Subcutaneous abdominal adipose tissue (tissue), 5 donors: ENCODE measurements around the gene KLHL33.

Experiments used
- H3K27ac ChIP-seq: one replicate; pipeline ENCODE4 v1.7.0; 2013; ENCODE audit warnings: low read depth, mild to moderate bottlenecking, inconsistent platforms, low read length, moderate library complexity
- H3K27me3 ChIP-seq, 5 donors: one replicate each; pipeline ENCODE4 v1.7.0; 2013; ENCODE audit warnings: low read length in 5 of 5, inconsistent platforms in 1 of 5; ENCODE audit not compliant: control insufficient read depth in 5 of 5, insufficient read depth in 4 of 5
- H3K36me3 ChIP-seq, 5 donors: one replicate each; pipeline ENCODE4 v1.7.0; 2013; ENCODE audit warnings: low read length in 5 of 5; ENCODE audit not compliant: control insufficient read depth in 5 of 5, insufficient read depth in 5 of 5
- H3K4me1 ChIP-seq, 5 donors: one replicate each; pipeline ENCODE4 v1.7.0; 2013; ENCODE audit warnings: low read length in 5 of 5, mild to moderate bottlenecking in 3 of 5, moderate library complexity in 1 of 5; ENCODE audit not compliant: control insufficient read depth in 5 of 5, insufficient read depth in 5 of 5
- H3K4me3 ChIP-seq, 5 donors: one replicate each; pipeline ENCODE4 v1.7.0; 2013; ENCODE audit warnings: low read length in 5 of 5, low read depth in 1 of 5
- H3K9ac ChIP-seq, 5 donors: one replicate each; pipeline ENCODE4 v1.7.0; 2013; ENCODE audit warnings: low read length in 5 of 5, mild to moderate bottlenecking in 4 of 5, moderate library complexity in 3 of 5
- H3K9me3 ChIP-seq, 5 donors: one replicate each; pipeline ENCODE4 v1.7.0; 2013; ENCODE audit warnings: low read length in 5 of 5; ENCODE audit not compliant: control insufficient read depth in 5 of 5
- donor health status: healthy.
- donor health status: healthy.
- donor health status: healthy.
- donor health status: healthy.
- donor health status: healthy.

KLHL33 gene

GRCh38 chr14:20418501-20418909, 17.5 kb downstream of the KLHL33 start:
- no peaks in the 10 kb centered on the region for H3K36me3 ChIP-seq
- no peaks in the 10 kb centered on the region for H3K27me3 ChIP-seq
- no peaks in the 10 kb centered on the region for H3K9me3 ChIP-seq
- H3K4me1 ChIP-seq, result peaks cover 2 to 24% (median 21%) of the 10 kb centered on the region in 5 donors
- no peak overlapping the region for H3K4me3 ChIP-seq
- H3K27ac ChIP-seq, result no peak overlapping the region
- H3K9ac ChIP-seq, result no peak overlapping the region

DNA sequence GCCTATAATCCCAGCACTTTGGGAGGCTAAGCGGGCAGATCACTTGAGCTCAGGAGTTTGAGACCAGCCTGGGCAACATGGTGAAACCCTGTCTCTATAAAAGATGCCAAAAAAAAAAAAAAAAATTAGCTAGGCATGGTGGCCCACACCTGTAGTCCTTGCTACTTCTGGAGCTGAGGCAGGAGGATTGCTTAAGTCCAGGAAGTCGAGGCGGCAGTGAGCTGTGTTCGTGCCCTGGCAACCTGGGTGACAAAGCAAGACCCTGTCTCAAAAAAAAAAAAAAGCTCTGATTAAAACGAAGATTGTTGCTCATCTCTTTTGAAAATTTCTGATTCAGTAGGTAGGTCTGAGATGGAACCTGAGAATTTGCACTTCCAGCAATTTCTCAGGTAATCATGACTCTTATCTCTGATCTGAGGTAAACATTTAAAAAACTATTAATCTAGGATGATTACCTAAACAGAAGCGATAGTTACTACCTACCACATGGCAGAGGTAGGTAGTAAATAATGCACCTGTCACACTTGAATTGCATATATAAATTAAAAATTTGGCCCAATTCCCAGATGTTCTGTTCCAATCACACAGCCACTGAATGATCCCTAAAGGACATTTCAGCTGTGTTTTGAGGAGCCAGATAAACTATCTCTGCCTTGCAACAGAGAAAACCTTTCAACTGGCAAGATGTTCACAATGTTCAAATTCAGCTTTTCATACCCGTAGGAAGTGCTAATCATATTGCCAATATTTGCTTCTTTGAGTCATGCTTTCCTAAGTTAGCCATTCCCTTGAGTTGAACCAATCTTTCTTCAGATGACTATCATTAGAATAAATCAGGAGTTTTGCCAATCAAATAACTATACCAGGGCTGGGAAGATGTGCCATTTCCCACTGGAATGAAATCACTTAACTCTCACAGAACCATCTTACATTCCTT, 18.4 kb downstream of the KLHL33 start:
- H3K9ac ChIP-seq, result no peak overlapping the region
- H3K4me3 ChIP-seq, result no peak overlapping the region
- no peak overlapping the region for H3K27ac ChIP-seq
- H3K4me1 ChIP-seq, result peaks cover 2 to 28% (median 22%) of the 10 kb centered on the region in 5 donors
- no peaks in the 10 kb centered on the region for H3K9me3 ChIP-seq
- no peaks in the 10 kb centered on the region for H3K27me3 ChIP-seq
- no peaks in the 10 kb centered on the region for H3K36me3 ChIP-seq

GRCh38 chr14:20416223-20416622, 19.7 kb downstream of the KLHL33 start:
- H3K4me3 ChIP-seq, result no peak overlapping the region
- no peaks in the 10 kb centered on the region for H3K9me3 ChIP-seq
- H3K27me3 ChIP-seq, result no peaks in the 10 kb centered on the region
- peaks cover 2 to 37% (median 31%) of the 10 kb centered on the region in 5 donors for H3K4me1 ChIP-seq
- H3K27ac ChIP-seq, result no peak overlapping the region
- H3K36me3 ChIP-seq, result no peaks in the 10 kb centered on the region
- H3K9ac ChIP-seq, result peak overlapping the region in 1 of 5 donors; percentile 9

- H3K9ac ChIP-seq, result no peak overlapping the region
- no peak overlapping the region for H3K27ac ChIP-seq
- H3K9me3 ChIP-seq, result no peaks in the 10 kb centered on the region
- H3K4me3 ChIP-seq, result no peak overlapping the region
- H3K36me3 ChIP-seq, result no peaks in the 10 kb centered on the region
- H3K27me3 ChIP-seq, result no peaks in the 10 kb centered on the region
- peaks cover 2 to 39% (median 31%) of the 10 kb centered on the region in 5 donors for H3K4me1 ChIP-seq
Observed at GRCh38 chr14:20415782-20416206, 20.2 kb downstream of the KLHL33 start.

DNA sequence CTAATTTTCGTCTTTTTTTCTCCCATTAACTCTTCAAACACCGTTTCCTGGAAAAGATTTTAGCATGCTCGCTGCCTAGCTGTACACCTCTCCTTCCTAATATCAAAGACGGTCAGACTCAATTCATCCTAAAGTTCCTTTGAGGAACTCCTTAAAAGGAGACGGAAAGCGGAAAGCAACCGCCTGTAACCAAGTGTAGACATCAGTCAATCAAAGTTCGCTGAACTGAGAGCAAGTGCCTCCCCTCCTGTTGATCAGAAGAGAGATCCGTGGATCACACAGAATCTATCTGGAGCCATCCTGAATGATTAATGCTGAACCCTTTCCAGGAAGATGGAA, 22.3 kb downstream of the KLHL33 start:
- no peaks in the 10 kb centered on the region for H3K27me3 ChIP-seq
- peak overlapping the region; percentile 69 to 96 (median 92) for H3K4me3 ChIP-seq
- H3K36me3 ChIP-seq, result no peaks in the 10 kb centered on the region
- H3K9ac ChIP-seq, result peak overlapping the region; percentile 81 to 89 (median 88)
- peak overlapping the region; percentile 85 for H3K27ac ChIP-seq
- H3K4me1 ChIP-seq, result peaks cover 2 to 30% (median 22%) of the 10 kb centered on the region in 5 donors
- H3K9me3 ChIP-seq, result no peaks in the 10 kb centered on the region

- peaks cover 2 to 28% (median 18%) of the 10 kb centered on the region in 5 donors for H3K4me1 ChIP-seq
- H3K27me3 ChIP-seq, result no peaks in the 10 kb centered on the region
- H3K9ac ChIP-seq, result peak within 1 kb of the TSS; percentile 81 to 89 (median 88)
- H3K36me3 ChIP-seq, result peaks cover 0 to 4% (median 4%) of the 10 kb centered on the region in 5 donors
- peak within 1 kb of the TSS; percentile 69 to 96 (median 92) for H3K4me3 ChIP-seq
- no peaks in the 10 kb centered on the region for H3K9me3 ChIP-seq
- H3K27ac ChIP-seq, result peak within 1 kb of the TSS; percentile 85
Observed at GRCh38 chr14:20412876-20413743, 22.9 kb downstream of the KLHL33 start, which contains the start of gene TEP1. Gene TEP1, minus strand, starts transcription at chr14:20413501. Its CDS starts 5,062 bp downstream, at chr14:20408439.

DNA sequence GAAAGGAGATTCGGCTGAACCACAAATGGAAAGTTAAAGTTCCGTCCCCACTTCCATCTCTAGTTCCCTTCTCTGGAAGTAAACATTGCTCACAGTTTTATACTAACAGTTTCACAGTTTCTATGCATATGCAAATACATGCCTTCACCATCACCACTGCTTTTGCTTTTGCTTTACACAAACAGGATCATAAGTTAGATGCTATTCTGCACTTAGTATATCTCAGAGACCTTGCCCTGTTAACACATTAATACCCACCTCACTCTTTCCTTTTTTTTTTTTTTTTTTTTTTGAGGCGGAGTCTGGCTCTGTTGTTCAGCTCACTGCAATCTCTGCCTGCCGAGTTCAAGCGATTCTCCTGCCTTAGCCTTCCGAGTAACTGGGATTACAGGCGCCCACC, 23.6 kb downstream of the KLHL33 start:
- Histone ChIP-seq H3K9me3 (no peaks in the 10 kb centered on the region), H3K27ac (peak overlapping the region; percentile 85), H3K9ac (peak overlapping the region in 4 of 5 donors; percentile 81 to 89 (median 88)), H3K27me3 (no peaks in the 10 kb centered on the region), H3K36me3 (peaks cover 3 to 11% (median 11%) of the 10 kb centered on the region in 5 donors), H3K4me1 (peaks cover 2 to 28% (median 18%) of the 10 kb centered on the region in 5 donors), H3K4me3 (peak overlapping the region; percentile 69 to 96 (median 92))

DNA sequence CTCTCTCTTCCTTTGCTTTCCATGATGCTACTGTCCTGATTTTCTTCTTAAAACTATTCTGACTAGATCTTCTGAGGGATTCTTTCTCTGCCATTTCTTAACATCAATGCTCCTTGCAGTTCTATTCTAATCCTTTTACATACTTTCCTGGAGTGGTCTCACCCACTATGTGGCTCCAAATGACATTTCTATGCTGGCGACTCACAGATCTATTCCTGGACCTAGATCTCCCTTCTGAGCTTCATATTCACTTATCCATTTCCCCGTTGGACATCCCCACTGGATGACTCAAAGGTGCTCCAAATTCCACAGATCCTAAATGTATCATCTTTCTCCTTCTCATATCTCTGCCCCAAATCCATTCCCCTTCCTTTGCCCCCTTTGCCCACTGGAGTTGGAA, 26.7 kb downstream of the KLHL33 start:
- Histone ChIP-seq H3K9me3 (no peaks in the 10 kb centered on the region), H3K4me1 (peaks cover 2 to 22% (median 15%) of the 10 kb centered on the region in 5 donors), H3K27ac (no peak overlapping the region), H3K36me3 (peaks cover 9 to 43% (median 41%) of the 10 kb centered on the region in 5 donors), H3K9ac (no peak overlapping the region), H3K27me3 (no peaks in the 10 kb centered on the region), H3K4me3 (no peak overlapping the region)

DNA sequence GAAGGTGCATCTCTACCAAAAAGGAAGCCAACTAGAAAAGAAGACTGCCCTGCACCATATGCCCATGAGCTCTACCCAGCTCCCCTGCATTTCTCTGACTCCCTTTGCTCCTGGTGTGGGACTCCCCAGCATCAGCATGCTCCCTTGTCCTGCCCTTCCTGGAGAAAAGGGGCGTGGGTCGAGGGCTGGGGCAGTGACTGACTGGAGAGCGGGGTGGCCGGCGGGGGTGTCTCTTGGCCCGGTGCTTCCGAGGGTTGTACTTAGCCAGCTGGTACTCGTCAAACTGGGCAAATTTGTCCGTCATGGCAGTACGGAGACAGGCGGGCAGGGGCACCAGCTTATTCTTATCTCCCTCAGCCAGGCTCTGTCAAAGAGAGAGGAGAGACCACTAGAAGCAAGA, 32.4 kb downstream of the KLHL33 start:
- Histone ChIP-seq H3K36me3 (peaks cover 25 to 94% (median 79%) of the 10 kb centered on the region in 5 donors), H3K4me3 (no peak overlapping the region), H3K27me3 (no peaks in the 10 kb centered on the region), H3K4me1 (no peaks in the 10 kb centered on the region), H3K9ac (no peak overlapping the region), H3K9me3 (no peaks in the 10 kb centered on the region), H3K27ac (no peak overlapping the region)
